Esophagus mucosa (tissue), 1 donor: ENCODE measurements around the gene MLKL. TPM values are rescaled to one million over a fixed set of nuclear protein-coding genes. Genes with fewer than 3 reads are reported as not detected.

Experiments
- ATAC-seq: fragments of 200-7000 bp; cut with Tn5 transposase; one replicate; pipeline ENCODE4 v1.9.1; 2020
- total RNA-seq: library from RNA; stranded (reverse); gene quantifications from one replicate; pipeline ENCODE4 v1.2.4, GENCODE V29; 2023
- donor health status: DM: yes; HTN: yes; CAD: no.

The MLKL gene
- 12.4 TPM for total RNA-seq

- peak; percentile 77 for ATAC-seq
Measured at GRCh38 chr16:74700438-74701225, at the start of gene MLKL. Gene MLKL (minus strand): TSS chr16:74700862. CDS start chr16:74695757, 5,105 bp downstream.

- peak; percentile 59 for ATAC-seq
Measured at GRCh38 chr16:74749291-74750055, 48.8 kb upstream of the MLKL start.

DNA sequence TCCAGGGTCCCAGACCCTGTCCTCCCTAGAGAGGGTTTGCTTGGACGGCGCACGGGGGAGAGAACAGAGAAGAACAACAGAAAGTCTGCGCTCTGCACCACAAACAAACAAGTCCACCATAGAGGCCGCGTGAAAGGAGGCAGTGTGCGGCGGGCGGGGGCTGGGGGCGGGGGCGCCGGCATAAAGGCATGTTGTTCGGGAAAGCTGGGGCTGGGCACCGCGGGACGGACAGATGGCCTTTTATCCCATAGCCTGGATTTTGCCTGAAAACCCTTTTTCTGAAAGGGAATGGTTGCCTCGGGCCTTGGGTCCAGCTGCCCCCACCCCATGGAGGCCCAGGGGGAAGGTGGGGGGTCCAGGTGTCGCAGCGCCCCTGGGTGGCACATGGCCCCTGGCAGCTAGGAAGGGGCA lies 48.0 kb upstream of the MLKL start:
- ATAC-seq, result no peak

DNA sequence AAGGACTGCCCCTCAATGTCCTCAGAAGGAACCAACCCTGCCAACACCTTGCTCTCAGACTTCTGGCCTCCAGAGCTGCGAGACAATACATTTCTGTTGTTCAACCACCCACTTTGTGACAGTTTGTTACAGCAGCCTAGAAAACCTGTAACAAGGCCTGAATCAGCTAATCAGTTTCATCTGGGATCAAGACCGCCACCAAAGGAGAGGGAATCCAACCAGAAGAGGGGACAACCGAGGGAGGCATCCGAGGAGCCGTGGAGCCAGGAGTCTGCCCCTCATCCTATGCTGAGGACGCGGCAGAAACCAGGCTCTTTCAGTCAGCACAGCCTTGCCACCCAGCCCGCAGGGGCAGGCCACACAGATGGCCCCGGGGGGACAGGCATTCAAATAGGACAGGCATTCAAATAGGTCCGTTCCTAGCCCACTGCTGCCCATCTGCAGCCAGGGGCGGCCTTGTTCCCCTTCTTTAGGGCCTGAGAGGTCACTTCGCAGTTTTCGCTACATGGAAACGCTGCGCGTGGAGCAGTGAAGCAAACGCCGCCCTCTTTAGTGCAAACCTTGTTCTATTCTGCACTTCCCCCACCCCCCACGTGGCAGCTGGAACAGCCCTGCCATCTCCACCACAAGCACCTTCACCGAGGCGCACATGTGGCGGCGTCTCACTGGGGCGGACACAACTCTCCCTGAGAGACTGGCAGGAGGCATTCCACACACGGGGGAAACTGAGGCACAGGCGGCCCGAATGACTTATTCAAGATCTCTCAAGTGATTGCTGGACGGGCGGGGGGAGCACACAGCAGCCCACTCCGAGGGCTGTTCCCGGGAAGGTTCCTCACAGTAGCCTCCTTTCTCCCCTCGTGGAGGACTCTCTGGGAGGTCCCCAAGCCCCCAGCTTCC lies 47.3 kb upstream of the MLKL start:
- ATAC-seq, result no peak

DNA sequence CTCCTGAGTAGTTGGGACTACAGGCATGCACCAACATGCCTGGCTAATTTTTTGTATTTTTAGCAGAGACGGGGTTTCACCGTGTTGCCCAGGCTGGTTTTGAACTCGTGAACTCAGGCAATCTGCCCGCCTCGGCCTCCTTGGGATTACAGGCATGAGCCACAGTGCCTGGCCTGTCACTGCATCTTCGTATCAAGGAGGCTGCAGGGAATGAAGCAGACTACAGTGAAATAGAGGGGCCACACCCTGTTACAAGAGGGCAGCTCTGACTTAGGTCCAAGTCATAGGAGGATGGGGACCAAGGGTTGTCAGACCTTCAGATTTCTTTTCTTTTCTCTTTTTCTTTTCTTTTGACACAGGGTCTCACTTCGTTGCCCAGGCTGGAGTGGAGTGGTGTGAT lies 45.3 kb upstream of the MLKL start:
- ATAC-seq, result no peak

- no peak for ATAC-seq
Measured at GRCh38 chr16:74745109-74745615, 44.5 kb upstream of the MLKL start.

DNA sequence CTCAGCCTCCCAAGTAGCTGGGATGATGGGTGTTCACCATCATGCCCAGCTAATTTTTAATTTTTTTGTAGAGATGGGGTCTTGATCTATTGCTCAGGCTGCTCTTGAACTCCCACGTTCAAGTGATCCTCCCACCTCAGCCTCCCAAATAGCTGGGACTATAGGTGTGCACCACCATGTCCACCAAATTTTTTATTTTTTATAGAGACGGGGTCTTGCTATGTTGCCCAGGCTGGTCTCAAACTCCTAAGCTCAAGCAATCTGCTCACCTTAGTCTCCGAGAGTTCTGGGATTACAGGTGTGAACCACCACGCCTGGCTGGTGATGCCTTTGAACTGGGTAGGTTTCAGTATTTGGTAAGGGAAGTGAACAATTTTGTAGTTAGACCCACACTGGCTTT lies 43.9 kb upstream of the MLKL start:
- ATAC-seq, result no peak

DNA sequence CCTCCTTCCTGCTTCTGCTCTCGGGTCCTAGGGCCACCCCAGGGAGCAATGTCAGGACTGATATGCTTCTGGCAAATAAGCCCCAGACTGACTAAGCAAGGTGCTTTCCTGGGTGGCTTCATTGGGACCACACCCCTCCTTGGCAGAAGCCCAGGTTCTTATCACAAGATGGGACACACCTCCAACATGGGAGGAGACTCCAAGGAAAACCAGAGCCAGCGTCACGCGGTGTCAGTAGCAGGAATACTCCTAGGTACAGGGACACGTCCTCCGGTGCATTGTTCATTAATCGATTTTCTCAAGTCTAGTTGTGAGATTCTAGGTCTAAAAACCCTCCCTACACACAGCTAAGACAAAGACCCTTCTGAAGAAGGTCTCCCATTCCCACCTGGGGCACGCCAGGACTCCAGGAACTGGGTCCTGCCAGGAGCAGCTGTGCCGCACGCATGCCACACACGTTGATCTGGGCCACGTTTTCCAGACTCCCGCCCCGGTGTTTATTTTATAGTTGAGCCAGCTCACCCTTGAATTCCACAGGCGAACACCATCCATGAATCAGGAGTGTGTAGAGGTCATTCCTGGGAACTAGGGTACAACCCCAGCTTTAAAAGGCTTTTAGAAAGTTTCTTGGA lies 43.1 kb upstream of the MLKL start:
- peak; percentile 80 for ATAC-seq

DNA sequence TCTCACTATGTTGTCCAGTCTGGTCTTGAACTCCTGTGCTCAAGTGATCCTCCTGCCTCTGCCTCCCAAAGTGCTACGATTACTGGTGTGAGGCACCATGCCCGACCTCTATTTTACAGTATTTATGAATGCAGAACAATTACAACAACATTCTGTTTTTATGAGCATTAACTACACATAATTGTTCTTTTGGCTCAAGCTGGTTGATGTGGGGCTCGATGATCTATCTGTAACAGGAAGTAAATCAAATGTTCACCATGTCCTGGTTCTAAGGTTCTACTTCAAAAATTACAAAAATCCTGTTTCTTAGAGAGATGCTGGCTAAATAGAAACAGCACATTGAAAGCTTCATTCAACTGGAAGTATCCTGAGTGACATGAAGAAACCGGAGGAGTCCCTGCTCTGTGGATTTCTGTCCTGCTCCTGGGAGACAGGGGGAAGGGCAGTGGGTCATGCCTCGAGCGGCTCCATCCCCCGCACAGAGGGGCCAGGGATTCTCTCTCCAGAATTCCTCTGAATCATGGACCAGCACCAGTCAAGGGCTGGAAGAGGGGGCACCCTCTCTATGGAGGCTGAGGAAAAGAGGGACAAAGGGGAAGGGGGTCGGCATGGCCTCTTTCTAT lies 42.5 kb upstream of the MLKL start:
- ATAC-seq, result no peak

- no peak for ATAC-seq
Measured at GRCh38 chr16:74742051-74742481, 41.4 kb upstream of the MLKL start.

- ATAC-seq, result peak; percentile 81
Measured at GRCh38 chr16:74740795-74741304, 40.2 kb upstream of the MLKL start.

- ATAC-seq, result no peak
Measured at GRCh38 chr16:74739275-74739674, 38.6 kb upstream of the MLKL start.

GRCh38 chr16:74738816-74739215 lies 38.2 kb upstream of the MLKL start:
- no peak for ATAC-seq

GRCh38 chr16:74738113-74738541 lies 37.5 kb upstream of the MLKL start:
- ATAC-seq, result peak; percentile 67

- ATAC-seq, result no peak
Measured at GRCh38 chr16:74737521-74737920, 36.9 kb upstream of the MLKL start.

- no peak for ATAC-seq
Measured at GRCh38 chr16:74736531-74737157, 36.0 kb upstream of the MLKL start.

DNA sequence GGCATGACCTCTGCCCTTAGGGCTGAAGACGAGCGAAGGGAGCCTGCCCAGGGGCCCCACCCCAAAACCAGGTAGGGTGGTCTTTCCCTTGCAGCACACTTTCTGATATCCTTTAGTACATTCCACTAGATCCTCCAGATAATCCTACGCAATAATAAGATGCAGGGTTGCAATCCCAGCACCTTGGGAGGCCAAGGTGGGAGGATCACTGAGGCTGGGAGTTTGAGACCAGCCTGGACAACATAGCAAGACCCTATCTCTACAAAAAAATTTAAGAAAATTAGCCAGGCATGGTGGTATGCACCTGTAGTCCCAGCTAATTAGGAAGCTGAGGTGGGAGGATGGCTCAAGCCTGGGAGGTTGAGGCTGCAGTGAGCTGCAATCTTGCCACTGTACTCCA lies 34.9 kb upstream of the MLKL start:
- ATAC-seq, result no peak

GRCh38 chr16:74735162-74735452 lies 34.4 kb upstream of the MLKL start:
- no peak for ATAC-seq

GRCh38 chr16:74734361-74735161 lies 33.9 kb upstream of the MLKL start:
- ATAC-seq, result no peak

DNA sequence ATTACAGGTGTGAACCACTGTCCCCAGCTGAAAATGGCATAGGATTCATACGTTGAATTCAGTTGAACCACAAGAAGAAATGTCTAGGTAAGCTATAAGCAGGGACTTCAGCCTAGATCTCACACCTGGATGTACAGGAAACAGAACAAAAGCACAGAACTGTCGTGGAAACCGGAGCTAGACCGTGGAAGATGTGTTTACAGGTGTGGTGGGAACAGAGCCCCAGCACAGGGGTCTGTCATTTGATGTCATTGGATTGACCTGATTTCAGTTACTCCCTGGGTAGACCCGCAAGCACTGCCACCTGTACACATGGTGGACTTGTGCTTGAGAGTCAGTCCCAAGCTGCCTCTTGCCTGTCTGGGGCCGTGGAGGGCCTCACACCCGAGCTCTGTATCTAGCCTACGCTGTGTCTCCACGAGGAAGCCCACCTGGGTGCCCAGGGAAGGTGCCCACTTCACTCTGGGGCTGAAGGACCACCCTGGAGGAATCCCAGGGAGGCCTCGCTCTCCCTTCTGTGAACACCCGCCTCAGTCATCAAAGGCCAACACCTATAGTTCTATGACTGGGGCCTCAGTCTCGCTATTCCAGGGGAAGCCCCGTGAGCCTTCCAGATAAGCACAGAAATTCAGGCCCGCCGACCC lies 32.2 kb upstream of the MLKL start:
- no peak for ATAC-seq
